SU-DHL-6 (cell line): ENCODE measurements around the gene ANXA9.

ENCODE experiments used
- H2AFZ ChIP-seq: fragments of 200-600 bp; sonication (generic); 2 replicates; pipeline ENCODE4 v1.6.1; 2014; ENCODE audit warnings: low read depth, mild to moderate bottlenecking, moderate library complexity, mixed read lengths, antibody characterized with exemption, low read length; ENCODE audit not compliant: severe bottlenecking
- H3F3A ChIP-seq: fragments of 200-600 bp; shearing (Covaris generic); 2 replicates; pipeline ENCODE4 v1.6.0; 2016; ENCODE audit warnings: antibody characterized with exemption, mild to moderate bottlenecking; ENCODE audit not compliant: insufficient read depth
- H3K27ac ChIP-seq: fragments of 200-600 bp; sonication (generic); 2 replicates; pipeline ENCODE4 v1.5.1; 2016; ENCODE audit warnings: low read depth, mild to moderate bottlenecking, low read length, moderate library complexity, mixed read lengths
- H3K27me3 ChIP-seq: fragments of 200-600 bp; sonication (generic), shearing (Covaris generic); 2 replicates; pipeline ENCODE4 v1.6.0; 2014; ENCODE audit warnings: mild to moderate bottlenecking, low read length
- H3K36me3 ChIP-seq: fragments of 200-600 bp; sonication (generic); 2 replicates; pipeline ENCODE4 v1.6.1; 2014; ENCODE audit warnings: mild to moderate bottlenecking, low read length, mixed read lengths
- H3K4me2 ChIP-seq: fragments of 300-600, 200-600 bp; shearing (Covaris generic), sonication (generic); 2 replicates; pipeline ENCODE4 v1.6.0; 2014; ENCODE audit warnings: low read length, low read depth, mild to moderate bottlenecking; ENCODE audit not compliant: poor library complexity, severe bottlenecking
- H3K4me3 ChIP-seq: fragments of 200-600 bp; sonication (generic); 2 replicates; pipeline ENCODE4 v1.5.1; 2014; ENCODE audit warnings: antibody characterized with exemption, low read length, mild to moderate bottlenecking, mixed read lengths; ENCODE audit not compliant: insufficient read depth, poor library complexity, severe bottlenecking
- H3K79me2 ChIP-seq: fragments of 200-600 bp; sonication (generic); 2 replicates; pipeline ENCODE4 v1.6.1; 2014; ENCODE audit warnings: mild to moderate bottlenecking, low read length, moderate library complexity; ENCODE audit not compliant: insufficient read depth
- H3K9ac ChIP-seq: fragments of 200-600 bp; sonication (generic); 2 replicates; pipeline ENCODE4 v1.7.0; 2014; ENCODE audit warnings: mild to moderate bottlenecking, low read length
- H3K9me2 ChIP-seq: fragments of 200-600 bp; sonication (generic); replicated peaks from 2 replicates; pipeline ENCODE4 v1.6.1; 2014; ENCODE audit warnings: low read length; ENCODE audit not compliant: insufficient read depth
- H3K9me3 ChIP-seq: fragments of 200-600 bp; sonication (generic); 2 replicates; pipeline ENCODE4 v1.6.1; 2014; ENCODE audit warnings: low read length, mixed read lengths; ENCODE audit not compliant: insufficient read depth
- H4K20me1 ChIP-seq: fragments of 200-600 bp; sonication (generic); 2 replicates; pipeline ENCODE4 v1.6.1; 2014; ENCODE audit warnings: low read depth, mild to moderate bottlenecking, antibody characterized with exemption, low read length, moderate library complexity, mixed read lengths
- EZH2phosphoT487 ChIP-seq: fragments of 200-600 bp; sonication (generic), shearing (Covaris generic); conservative IDR thresholded peaks from 2 replicates; pipeline ENCODE4 v1.6.1; 2018; ENCODE audit warnings: mild to moderate bottlenecking, antibody characterized with exemption, low read length, moderate library complexity, mixed read lengths
- TF ChIP-seq, protein P1 (sequence below): fragments of 200-600 bp; sonication (generic); IDR thresholded peaks from one replicate; pipeline ENCODE4 v1.5.1; 2017; ENCODE audit warnings: antibody characterized with exemption, mild to moderate bottlenecking, low read length, moderate library complexity; ENCODE audit not compliant: insufficient read depth, poor library complexity, severe bottlenecking

ANXA9 gene

DNA sequence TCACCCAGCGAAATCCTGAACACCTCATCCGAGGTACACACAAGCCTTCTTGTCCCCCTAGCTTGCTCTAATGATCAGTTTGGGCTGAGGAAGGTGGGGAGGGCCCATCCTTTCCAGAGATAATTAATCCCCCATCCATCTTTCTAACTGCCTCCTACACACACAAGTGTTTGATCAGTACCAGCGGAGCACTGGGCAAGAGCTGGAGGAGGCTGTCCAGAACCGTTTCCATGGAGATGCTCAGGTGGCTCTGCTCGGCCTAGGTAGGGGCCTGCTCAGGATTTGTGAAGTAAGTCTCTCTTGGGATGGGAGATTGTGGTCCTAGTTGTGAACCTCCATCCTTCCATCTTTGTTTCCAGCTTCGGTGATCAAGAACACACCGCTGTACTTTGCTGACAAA lies 5.8 kb downstream of the ANXA9 start:
- Histone ChIP-seq H3K27me3 (no peaks in the 10 kb centered on the region), H3K27ac (no peak overlapping the region), H3K9me2 (no peaks in the 10 kb centered on the region), H3K79me2 (no peaks in the 10 kb centered on the region), H3F3A (no peaks in the 10 kb centered on the region), H3K4me3 (no peak overlapping the region), H3K9ac (no peak overlapping the region), H4K20me1 (no peaks in the 10 kb centered on the region), H3K4me2 (no peak overlapping the region), H3K36me3 (no peaks in the 10 kb centered on the region), H2AFZ (no peak overlapping the region), H3K9me3 (no peaks in the 10 kb centered on the region)
- TF ChIP-seq, protein P1, sequence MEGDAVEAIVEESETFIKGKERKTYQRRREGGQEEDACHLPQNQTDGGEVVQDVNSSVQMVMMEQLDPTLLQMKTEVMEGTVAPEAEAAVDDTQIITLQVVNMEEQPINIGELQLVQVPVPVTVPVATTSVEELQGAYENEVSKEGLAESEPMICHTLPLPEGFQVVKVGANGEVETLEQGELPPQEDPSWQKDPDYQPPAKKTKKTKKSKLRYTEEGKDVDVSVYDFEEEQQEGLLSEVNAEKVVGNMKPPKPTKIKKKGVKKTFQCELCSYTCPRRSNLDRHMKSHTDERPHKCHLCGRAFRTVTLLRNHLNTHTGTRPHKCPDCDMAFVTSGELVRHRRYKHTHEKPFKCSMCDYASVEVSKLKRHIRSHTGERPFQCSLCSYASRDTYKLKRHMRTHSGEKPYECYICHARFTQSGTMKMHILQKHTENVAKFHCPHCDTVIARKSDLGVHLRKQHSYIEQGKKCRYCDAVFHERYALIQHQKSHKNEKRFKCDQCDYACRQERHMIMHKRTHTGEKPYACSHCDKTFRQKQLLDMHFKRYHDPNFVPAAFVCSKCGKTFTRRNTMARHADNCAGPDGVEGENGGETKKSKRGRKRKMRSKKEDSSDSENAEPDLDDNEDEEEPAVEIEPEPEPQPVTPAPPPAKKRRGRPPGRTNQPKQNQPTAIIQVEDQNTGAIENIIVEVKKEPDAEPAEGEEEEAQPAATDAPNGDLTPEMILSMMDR: no peak
- no peak for TF ChIP-seq EZH2phosphoT487

DNA sequence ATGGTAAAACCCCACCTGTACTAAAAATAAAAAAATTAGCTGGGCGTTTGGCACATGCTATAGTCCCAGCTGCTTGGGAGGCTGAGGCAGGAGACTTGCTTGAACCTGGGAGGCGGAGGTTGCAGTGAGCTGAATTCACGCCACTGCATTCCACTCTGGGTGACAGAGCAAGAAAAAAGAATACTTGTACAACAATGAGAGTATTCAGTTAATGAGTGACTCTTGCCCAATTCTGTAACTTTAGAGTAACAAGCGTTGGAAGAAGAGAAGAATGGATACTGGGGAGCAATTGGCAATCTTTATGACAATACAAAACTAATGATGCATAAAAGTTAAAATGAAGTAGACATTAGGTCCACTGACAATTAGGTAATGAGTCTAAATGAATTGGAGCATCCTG lies 10.5 kb downstream of the ANXA9 start:
- no peaks in the 10 kb centered on the region for H3K79me2 ChIP-seq
- no peaks in the 10 kb centered on the region for H3K36me3 ChIP-seq
- no peak overlapping the region for H3K4me2 ChIP-seq
- H4K20me1 ChIP-seq: no peaks in the 10 kb centered on the region
- H2AFZ ChIP-seq: no peak overlapping the region
- no peak overlapping the region for H3K27ac ChIP-seq
- H3K27me3 ChIP-seq: no peaks in the 10 kb centered on the region
- no peaks in the 10 kb centered on the region for H3F3A ChIP-seq
- H3K9me3 ChIP-seq: no peaks in the 10 kb centered on the region
- TF ChIP-seq EZH2phosphoT487: no peak
- TF ChIP-seq, protein P1: no peak
- no peaks in the 10 kb centered on the region for H3K9me2 ChIP-seq
- no peak overlapping the region for H3K4me3 ChIP-seq
- H3K9ac ChIP-seq: no peak overlapping the region

DNA sequence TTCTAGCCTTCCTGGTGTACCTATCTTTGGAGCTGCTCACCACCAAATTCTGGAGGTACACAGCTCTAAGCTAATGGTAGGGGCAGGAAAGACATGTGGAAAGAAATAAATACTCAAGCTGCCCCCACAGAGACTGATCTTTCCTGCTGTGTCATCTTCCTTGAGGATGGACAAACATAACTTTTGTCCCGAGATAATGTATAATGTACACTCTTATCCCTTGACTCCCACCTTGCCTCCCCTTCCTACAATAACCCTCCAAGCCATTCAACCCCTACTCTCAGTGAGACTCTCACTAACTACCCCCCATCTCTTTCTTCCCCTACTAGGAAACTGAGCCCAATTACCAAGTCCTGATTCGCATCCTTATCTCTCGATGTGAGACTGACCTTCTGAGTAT lies 12.2 kb downstream of the ANXA9 start:
- Histone ChIP-seq H3K27ac (no peak overlapping the region), H3F3A (no peaks in the 10 kb centered on the region), H3K9me2 (no peaks in the 10 kb centered on the region), H3K36me3 (no peaks in the 10 kb centered on the region), H3K27me3 (no peaks in the 10 kb centered on the region), H2AFZ (no peak overlapping the region), H3K9me3 (no peaks in the 10 kb centered on the region), H3K4me2 (no peak overlapping the region), H3K9ac (no peak overlapping the region), H3K4me3 (no peak overlapping the region), H4K20me1 (no peaks in the 10 kb centered on the region), H3K79me2 (no peaks in the 10 kb centered on the region)
- no peak for TF ChIP-seq EZH2phosphoT487
- TF ChIP-seq, protein P1: no peak

GRCh38 chr1:150995460-150995859 lies 13.4 kb downstream of the ANXA9 start:
- no peak overlapping the region for H3K4me2 ChIP-seq
- H3K4me3 ChIP-seq: no peak overlapping the region
- no peak overlapping the region for H3K9ac ChIP-seq
- no peaks in the 10 kb centered on the region for H3K79me2 ChIP-seq
- no peaks in the 10 kb centered on the region for H3K27me3 ChIP-seq
- no peaks in the 10 kb centered on the region for H3K9me3 ChIP-seq
- TF ChIP-seq EZH2phosphoT487: no peak
- TF ChIP-seq, protein P1: no peak
- no peak overlapping the region for H2AFZ ChIP-seq
- no peaks in the 10 kb centered on the region for H3F3A ChIP-seq
- no peaks in the 10 kb centered on the region for H3K9me2 ChIP-seq
- H4K20me1 ChIP-seq: no peaks in the 10 kb centered on the region
- no peaks in the 10 kb centered on the region for H3K36me3 ChIP-seq
- no peak overlapping the region for H3K27ac ChIP-seq
